Measurements from ENCODE around the gene CHRNB1. TPM values are rescaled to one million over a fixed set of nuclear protein-coding genes. Genes with fewer than 3 reads are reported as not detected.

CHRNB1 gene
- total RNA-seq, 1 experiment from 2014 or later = 1.7 TPM

- intact Hi-C loops (cut with micrococcal nuclease; ENCODE audit: unreplicated experiment) = loop anchor here (5.0 kb wide), 1 partner anchor 124 kb away; the partner anchor contains the start of gene KCTD11
- Histone ChIP-seq H3K27me3 (replicated peaks; ENCODE audit: control insufficient read depth, insufficient read depth, low read length) (no peaks in the 10 kb centered on the region), H3K4me1 (peaks cover 18% of the 10 kb centered on the region), H3K4me3 (ENCODE audit: low read depth, low read length) (no peak overlapping the region), H3K36me3 (ENCODE audit: control insufficient read depth, insufficient read depth, low read length) (no peaks in the 10 kb centered on the region), H3K9me3 (no peaks in the 10 kb centered on the region)
- H3K27me3 Mint-ChIP-seq (ENCODE audit: insufficient read depth, unreplicated experiment) = no peaks in the 10 kb centered on the region
- peak overlapping the region; percentile 66 for H3K27ac Mint-ChIP-seq (ENCODE audit: unreplicated experiment)
- ChIA-PET POLR2A (no interaction called here), CTCF (interaction anchor here (0.5 kb wide), 1 partner anchor 456 kb away, joined by 3 read pairs; the partner anchor contains the start of gene TRAPPC1)
- peak overlapping the region; percentile 23 for H3K4me3 Mint-ChIP-seq (ENCODE audit: unreplicated experiment)
- DNase-seq = no peak
- no peaks in the 10 kb centered on the region for H3K9me3 Mint-ChIP-seq (ENCODE audit: unreplicated experiment)
- no peak for TF ChIP-seq CTCF (IDR thresholded peaks at IDR 0.05; ENCODE audit: insufficient read depth in 1 of 2, low read depth in 1 of 2, low read length in 1 of 2, severe bottlenecking in 1 of 2, unreplicated experiment in 1 of 2)
- H3K4me1 Mint-ChIP-seq (ENCODE audit: low read depth, unreplicated experiment) = peaks cover 20% of the 10 kb centered on the region
- H3K36me3 Mint-ChIP-seq (ENCODE audit: insufficient read depth, unreplicated experiment) = peaks cover 21% of the 10 kb centered on the region
- BruUV-seq (replicated peaks) = no TSS peak
These were observed 31.0 kb downstream of the CHRNB1 start for GRCh38 chr17:7475764-7476422.

GRCh38 chr17:7476494-7476893, 31.6 kb downstream of the CHRNB1 start:
- DNase-seq = no peak
- no peaks in the 10 kb centered on the region for H3K9me3 Mint-ChIP-seq (ENCODE audit: unreplicated experiment)
- CTCF ChIA-PET = no interaction called here
- H3K27me3 Mint-ChIP-seq (ENCODE audit: insufficient read depth, unreplicated experiment) = no peaks in the 10 kb centered on the region
- peak overlapping the region; percentile 23 for H3K4me3 Mint-ChIP-seq (ENCODE audit: unreplicated experiment)
- Histone ChIP-seq H3K9me3 (no peaks in the 10 kb centered on the region), H3K36me3 (ENCODE audit: control insufficient read depth, insufficient read depth, low read length) (no peaks in the 10 kb centered on the region), H3K4me1 (peaks cover 23% of the 10 kb centered on the region), H3K27me3 (replicated peaks; ENCODE audit: control insufficient read depth, insufficient read depth, low read length) (no peaks in the 10 kb centered on the region), H3K4me3 (ENCODE audit: low read depth, low read length) (no peak overlapping the region)
- intact Hi-C loops (cut with micrococcal nuclease; ENCODE audit: unreplicated experiment) = loop anchor here (5.0 kb wide), 1 partner anchor 124 kb away; the partner anchor contains the start of gene KCTD11
- peak overlapping the region; percentile 66 for H3K27ac Mint-ChIP-seq (ENCODE audit: unreplicated experiment)
- no TSS peak for BruUV-seq (replicated peaks)
- H3K4me1 Mint-ChIP-seq (ENCODE audit: low read depth, unreplicated experiment) = peaks cover 26% of the 10 kb centered on the region
- peaks cover 21% of the 10 kb centered on the region for H3K36me3 Mint-ChIP-seq (ENCODE audit: insufficient read depth, unreplicated experiment)
- POLR2A ChIA-PET = no interaction called here
- TF ChIP-seq CTCF (IDR thresholded peaks at IDR 0.05; ENCODE audit: insufficient read depth in 1 of 2, low read depth in 1 of 2, low read length in 1 of 2, severe bottlenecking in 1 of 2, unreplicated experiment in 1 of 2) = no peak

GRCh38 chr17:7476951-7477350, 32.1 kb downstream of the CHRNB1 start:
- H3K27ac Mint-ChIP-seq (ENCODE audit: unreplicated experiment) = peak overlapping the region; percentile 66
- no peaks in the 10 kb centered on the region for H3K9me3 ChIP-seq
- BruUV-seq (replicated peaks) = TSS peak; percentile 10
- H3K27me3 ChIP-seq (replicated peaks; ENCODE audit: control insufficient read depth, insufficient read depth, low read length) = no peaks in the 10 kb centered on the region
- H3K4me3 ChIP-seq (ENCODE audit: low read depth, low read length) = no peak overlapping the region
- ChIA-PET POLR2A (no interaction called here), CTCF (no interaction called here)
- H3K36me3 ChIP-seq (ENCODE audit: control insufficient read depth, insufficient read depth, low read length) = no peaks in the 10 kb centered on the region
- H3K27me3 Mint-ChIP-seq (ENCODE audit: insufficient read depth, unreplicated experiment) = no peaks in the 10 kb centered on the region
- H3K4me3 Mint-ChIP-seq (ENCODE audit: unreplicated experiment) = peak overlapping the region; percentile 70
- peaks cover 22% of the 10 kb centered on the region for H3K36me3 Mint-ChIP-seq (ENCODE audit: insufficient read depth, unreplicated experiment)
- no peak for DNase-seq
- peaks cover 30% of the 10 kb centered on the region for H3K4me1 Mint-ChIP-seq (ENCODE audit: low read depth, unreplicated experiment)
- no peak for TF ChIP-seq CTCF (IDR thresholded peaks at IDR 0.05; ENCODE audit: insufficient read depth in 1 of 2, low read depth in 1 of 2, low read length in 1 of 2, severe bottlenecking in 1 of 2, unreplicated experiment in 1 of 2)
- H3K4me1 ChIP-seq = peaks cover 23% of the 10 kb centered on the region
- no peaks in the 10 kb centered on the region for H3K9me3 Mint-ChIP-seq (ENCODE audit: unreplicated experiment)
- intact Hi-C loops (cut with micrococcal nuclease; ENCODE audit: unreplicated experiment) = loop anchor here (5.0 kb wide), 1 partner anchor 125 kb away; the partner anchor contains the start of gene KCTD11

Data from Caco-2 (cell line).